Neural cell (in vitro differentiated cells): ENCODE measurements around the gene MYO1H. TPM values are rescaled to one million over a fixed set of nuclear protein-coding genes. Genes with fewer than 3 reads are reported as not detected.

Experiments used
- H2AFZ ChIP-seq: fragments of 200-600, 300-800 bp; sonication (generic), shearing (Covaris generic); 2 replicates; pipeline ENCODE4 v1.6.0; 2014; ENCODE audit warnings: low read depth, mild to moderate bottlenecking, antibody characterized with exemption, low read length, moderate library complexity
- H3F3A ChIP-seq: fragments of 200-600 bp; shearing (Covaris generic); 2 replicates; pipeline ENCODE4 v1.6.1; 2016; ENCODE audit warnings: mild to moderate bottlenecking, moderate library complexity, mixed read lengths, antibody characterized with exemption, low read length; ENCODE audit not compliant: insufficient read depth, poor library complexity, severe bottlenecking
- H3K27ac ChIP-seq: fragments of 200-600, 300-800 bp; sonication (generic), shearing (Covaris generic); 2 replicates; pipeline ENCODE4 v1.5.1; 2014; ENCODE audit warnings: mild to moderate bottlenecking, low read length, moderate library complexity
- H3K27me3 ChIP-seq: fragments of 300-800, 200-600 bp; sonication (generic), shearing (Covaris generic); 2 replicates; pipeline ENCODE4 v1.6.0; 2014; ENCODE audit warnings: mild to moderate bottlenecking, low read depth, low read length, moderate library complexity; ENCODE audit not compliant: insufficient read depth
- H3K36me3 ChIP-seq: fragments of 300-800, 200-600 bp; sonication (generic), shearing (Covaris generic); 2 replicates; pipeline ENCODE4 v1.5.1; 2014; ENCODE audit warnings: mild to moderate bottlenecking, antibody characterized with exemption, low read length, moderate library complexity; ENCODE audit not compliant: insufficient read depth
- H3K4me2 ChIP-seq: fragments of 300-800, 200-600 bp; sonication (generic), shearing (Covaris generic); 2 replicates; pipeline ENCODE4 v1.6.0; 2014; ENCODE audit warnings: mild to moderate bottlenecking, low read length
- H3K4me3 ChIP-seq: fragments of 300-800, 200-600 bp; sonication (generic), shearing (Covaris generic); 2 replicates; pipeline ENCODE4 v1.5.1; 2014; ENCODE audit warnings: mild to moderate bottlenecking, low read length, moderate library complexity
- H3K79me2 ChIP-seq: fragments of 200-600 bp; shearing (Covaris generic); replicated peaks from 2 replicates; pipeline ENCODE4 v1.6.0; 2014; ENCODE audit warnings: mild to moderate bottlenecking, low read length, moderate library complexity; ENCODE audit not compliant: insufficient read depth
- H3K9ac ChIP-seq: fragments of 300-800, 200-600 bp; sonication (generic), shearing (Covaris generic); 2 replicates; pipeline ENCODE4 v1.6.1; 2016; ENCODE audit warnings: mild to moderate bottlenecking, low read length, mixed read lengths
- H3K9me2 ChIP-seq: fragments of 200-600 bp; shearing (Covaris generic); 2 replicates; pipeline ENCODE4 v1.6.1; 2016; ENCODE audit warnings: mild to moderate bottlenecking, low read length, mixed read lengths; ENCODE audit not compliant: insufficient read depth
- H3K9me3 ChIP-seq: fragments of 200-600, 300-800 bp; sonication (generic), shearing (Covaris generic); 2 replicates; pipeline ENCODE4 v1.6.1; 2016; ENCODE audit warnings: mild to moderate bottlenecking, mixed run types, low read length, moderate library complexity, mixed read lengths
- H4K20me1 ChIP-seq: fragments of 200-600 bp; shearing (Covaris generic); 2 replicates; pipeline ENCODE4 v1.6.1; 2016; ENCODE audit warnings: mild to moderate bottlenecking, mixed run types; ENCODE audit not compliant: insufficient read depth
- EP300 ChIP-seq: fragments of 450-650 bp; conservative IDR thresholded peaks from 2 replicates; pipeline ENCODE4 v1.6.1; 2014; ENCODE audit warnings: antibody characterized with exemption, mild to moderate bottlenecking, moderate library complexity; ENCODE audit not compliant: poor library complexity, severe bottlenecking
- EZH2 ChIP-seq: fragments of 200-600, 300-800 bp; shearing (Covaris generic), sonication (generic); IDR thresholded peaks from 2 replicates; pipeline ENCODE4 v1.6.1; 2014; ENCODE audit warnings: antibody characterized with exemption, low read length, borderline replicate concordance, mild to moderate bottlenecking; ENCODE audit not compliant: insufficient read depth, poor library complexity, severe bottlenecking
- MXI1 ChIP-seq: fragments of 450-650 bp; conservative IDR thresholded peaks from 2 replicates; pipeline ENCODE4 v1.6.1; 2014; ENCODE audit warnings: antibody characterized with exemption, mild to moderate bottlenecking; ENCODE audit not compliant: poor library complexity, severe bottlenecking
- RAD21 ChIP-seq: fragments of 450-650 bp; conservative IDR thresholded peaks from 2 replicates; pipeline ENCODE4 v1.6.1; 2014; ENCODE audit warnings: antibody characterized with exemption, mild to moderate bottlenecking, moderate library complexity
- SMC3 ChIP-seq: fragments of 450-650 bp; conservative IDR thresholded peaks from 2 replicates; pipeline ENCODE4 v1.6.1; 2014; ENCODE audit warnings: antibody characterized with exemption, mild to moderate bottlenecking, moderate library complexity; ENCODE audit not compliant: poor library complexity
- TAF1 ChIP-seq: IDR thresholded peaks from 2 replicates; pipeline ENCODE4 v1.6.1; 2012; ENCODE audit warnings: low read depth
- polyA plus RNA-seq: library from polyadenylated mRNA; depleted of rRNA; stranded (reverse); fragments of >200 nt; gene quantifications from 2 replicates; pipeline ENCODE4 v1.2.3, GENCODE V29; 2014
- TF ChIP-seq, protein P1 (sequence below): fragments of 450-650 bp; IDR thresholded peaks from 2 replicates; pipeline ENCODE4 v1.5.1; 2014; ENCODE audit warnings: antibody characterized with exemption, mild to moderate bottlenecking, moderate library complexity; ENCODE audit not compliant: poor library complexity, severe bottlenecking
- TF ChIP-seq, protein P2 (sequence below): IDR thresholded peaks from 2 replicates; pipeline ENCODE4 v1.6.1; 2012; ENCODE audit warnings: borderline replicate concordance

MYO1H gene
- polyA plus RNA-seq, 1 donor from 2014 or later, result 10.6 TPM

DNA sequence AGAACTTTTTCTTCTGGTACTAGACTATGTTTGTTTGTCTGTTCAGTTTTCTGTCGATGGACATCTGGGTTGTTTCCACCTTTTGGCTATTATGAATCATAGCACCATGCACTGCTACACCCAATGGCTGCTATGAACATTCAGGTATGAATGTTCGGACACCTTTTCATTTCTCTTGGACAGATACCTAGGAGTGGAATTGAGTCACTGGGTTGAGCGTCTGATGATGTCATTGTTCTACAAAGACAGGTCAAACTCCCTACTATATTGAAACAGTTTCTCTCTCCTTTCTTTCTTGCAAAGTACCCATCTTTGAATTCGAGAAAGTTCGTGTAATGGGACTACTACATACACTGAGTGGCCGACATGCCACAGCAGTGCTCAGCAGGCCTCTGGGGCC is 84.7 kb downstream of the MYO1H start:
- Histone ChIP-seq H3F3A (no peaks in the 10 kb centered on the region), H3K79me2 (no peaks in the 10 kb centered on the region), H3K9me3 (no peaks in the 10 kb centered on the region), H3K9me2 (no peaks in the 10 kb centered on the region), H3K9ac (no peak overlapping the region), H3K27me3 (no peaks in the 10 kb centered on the region), H3K36me3 (no peaks in the 10 kb centered on the region), H4K20me1 (no peaks in the 10 kb centered on the region), H3K4me3 (no peak overlapping the region), H2AFZ (no peak overlapping the region), H3K27ac (no peak overlapping the region), H3K4me2 (no peak overlapping the region)
- no peak for TF ChIP-seq RAD21
- TF ChIP-seq EZH2, result no peak

DNA sequence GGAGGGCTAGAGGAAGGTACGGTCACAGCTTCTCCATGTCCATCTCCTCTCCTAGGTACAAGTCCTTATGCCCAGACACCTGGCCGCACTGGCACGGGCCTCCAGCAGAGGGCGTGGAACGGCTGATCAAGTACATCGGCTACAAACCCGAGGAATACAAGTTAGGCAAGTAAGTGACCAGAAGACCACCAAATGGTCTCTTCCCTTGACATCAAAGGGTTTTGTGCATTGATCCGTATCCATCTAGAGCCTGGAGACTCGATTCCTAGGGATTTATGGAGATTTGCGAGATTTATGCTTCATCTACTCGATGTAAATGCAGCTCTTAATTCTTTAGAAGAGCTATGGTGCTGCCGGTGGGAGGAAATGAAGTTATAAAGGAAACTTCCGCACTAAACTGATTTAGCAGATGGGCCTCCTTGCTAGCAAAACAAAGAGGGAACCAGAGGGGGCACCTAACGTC is 85.2 kb downstream of the MYO1H start:
- H3F3A ChIP-seq, result no peaks in the 10 kb centered on the region
- no peaks in the 10 kb centered on the region for H3K36me3 ChIP-seq
- no peaks in the 10 kb centered on the region for H3K9me3 ChIP-seq
- H3K9me2 ChIP-seq, result no peaks in the 10 kb centered on the region
- H3K4me2 ChIP-seq, result no peak overlapping the region
- H3K27me3 ChIP-seq, result no peaks in the 10 kb centered on the region
- H3K4me3 ChIP-seq, result no peak overlapping the region
- H3K79me2 ChIP-seq, result no peaks in the 10 kb centered on the region
- no peak overlapping the region for H3K9ac ChIP-seq
- no peak for TF ChIP-seq EP300
- peak; percentile 50 for TF ChIP-seq RAD21
- TF ChIP-seq, protein P1, sequence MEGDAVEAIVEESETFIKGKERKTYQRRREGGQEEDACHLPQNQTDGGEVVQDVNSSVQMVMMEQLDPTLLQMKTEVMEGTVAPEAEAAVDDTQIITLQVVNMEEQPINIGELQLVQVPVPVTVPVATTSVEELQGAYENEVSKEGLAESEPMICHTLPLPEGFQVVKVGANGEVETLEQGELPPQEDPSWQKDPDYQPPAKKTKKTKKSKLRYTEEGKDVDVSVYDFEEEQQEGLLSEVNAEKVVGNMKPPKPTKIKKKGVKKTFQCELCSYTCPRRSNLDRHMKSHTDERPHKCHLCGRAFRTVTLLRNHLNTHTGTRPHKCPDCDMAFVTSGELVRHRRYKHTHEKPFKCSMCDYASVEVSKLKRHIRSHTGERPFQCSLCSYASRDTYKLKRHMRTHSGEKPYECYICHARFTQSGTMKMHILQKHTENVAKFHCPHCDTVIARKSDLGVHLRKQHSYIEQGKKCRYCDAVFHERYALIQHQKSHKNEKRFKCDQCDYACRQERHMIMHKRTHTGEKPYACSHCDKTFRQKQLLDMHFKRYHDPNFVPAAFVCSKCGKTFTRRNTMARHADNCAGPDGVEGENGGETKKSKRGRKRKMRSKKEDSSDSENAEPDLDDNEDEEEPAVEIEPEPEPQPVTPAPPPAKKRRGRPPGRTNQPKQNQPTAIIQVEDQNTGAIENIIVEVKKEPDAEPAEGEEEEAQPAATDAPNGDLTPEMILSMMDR, result peak; percentile 59
- no peak for TF ChIP-seq MXI1
- TF ChIP-seq SMC3, result peak; percentile 43
- no peak for TF ChIP-seq TAF1
- TF ChIP-seq, protein P2, sequence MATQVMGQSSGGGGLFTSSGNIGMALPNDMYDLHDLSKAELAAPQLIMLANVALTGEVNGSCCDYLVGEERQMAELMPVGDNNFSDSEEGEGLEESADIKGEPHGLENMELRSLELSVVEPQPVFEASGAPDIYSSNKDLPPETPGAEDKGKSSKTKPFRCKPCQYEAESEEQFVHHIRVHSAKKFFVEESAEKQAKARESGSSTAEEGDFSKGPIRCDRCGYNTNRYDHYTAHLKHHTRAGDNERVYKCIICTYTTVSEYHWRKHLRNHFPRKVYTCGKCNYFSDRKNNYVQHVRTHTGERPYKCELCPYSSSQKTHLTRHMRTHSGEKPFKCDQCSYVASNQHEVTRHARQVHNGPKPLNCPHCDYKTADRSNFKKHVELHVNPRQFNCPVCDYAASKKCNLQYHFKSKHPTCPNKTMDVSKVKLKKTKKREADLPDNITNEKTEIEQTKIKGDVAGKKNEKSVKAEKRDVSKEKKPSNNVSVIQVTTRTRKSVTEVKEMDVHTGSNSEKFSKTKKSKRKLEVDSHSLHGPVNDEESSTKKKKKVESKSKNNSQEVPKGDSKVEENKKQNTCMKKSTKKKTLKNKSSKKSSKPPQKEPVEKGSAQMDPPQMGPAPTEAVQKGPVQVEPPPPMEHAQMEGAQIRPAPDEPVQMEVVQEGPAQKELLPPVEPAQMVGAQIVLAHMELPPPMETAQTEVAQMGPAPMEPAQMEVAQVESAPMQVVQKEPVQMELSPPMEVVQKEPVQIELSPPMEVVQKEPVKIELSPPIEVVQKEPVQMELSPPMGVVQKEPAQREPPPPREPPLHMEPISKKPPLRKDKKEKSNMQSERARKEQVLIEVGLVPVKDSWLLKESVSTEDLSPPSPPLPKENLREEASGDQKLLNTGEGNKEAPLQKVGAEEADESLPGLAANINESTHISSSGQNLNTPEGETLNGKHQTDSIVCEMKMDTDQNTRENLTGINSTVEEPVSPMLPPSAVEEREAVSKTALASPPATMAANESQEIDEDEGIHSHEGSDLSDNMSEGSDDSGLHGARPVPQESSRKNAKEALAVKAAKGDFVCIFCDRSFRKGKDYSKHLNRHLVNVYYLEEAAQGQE, result no peak
- H4K20me1 ChIP-seq, result no peaks in the 10 kb centered on the region
- no peak overlapping the region for H3K27ac ChIP-seq
- H2AFZ ChIP-seq, result no peak overlapping the region

DNA sequence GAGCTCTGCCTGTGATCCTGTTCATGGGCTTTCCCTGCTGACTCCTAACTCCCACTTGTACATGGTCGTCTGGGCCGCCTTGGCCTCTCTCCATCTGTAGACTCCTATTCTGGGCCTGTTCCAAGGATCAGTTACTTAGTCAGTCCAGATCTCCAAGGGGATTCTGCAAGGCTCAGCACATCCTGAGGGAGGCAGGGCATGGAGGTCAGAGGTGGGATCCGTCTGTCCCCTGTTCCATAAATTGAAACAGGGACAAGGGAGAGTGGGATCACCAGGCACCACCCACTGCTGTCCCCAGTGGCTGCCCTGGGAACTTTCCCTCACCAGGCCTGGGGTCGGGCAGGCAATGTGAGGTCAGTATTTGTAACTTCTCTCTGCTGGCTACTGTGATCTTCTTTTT is 85.9 kb downstream of the MYO1H start:
- TF ChIP-seq, protein P1, result no peak
- TF ChIP-seq RAD21 (no peak), EP300 (no peak), TAF1 (no peak)
- H3K4me3 ChIP-seq, result no peak overlapping the region
- H2AFZ ChIP-seq, result no peak overlapping the region
- H3K4me2 ChIP-seq, result no peak overlapping the region
- no peaks in the 10 kb centered on the region for H3K9me3 ChIP-seq
- H4K20me1 ChIP-seq, result no peaks in the 10 kb centered on the region
- no peaks in the 10 kb centered on the region for H3K36me3 ChIP-seq
- no peaks in the 10 kb centered on the region for H3K27me3 ChIP-seq
- no peaks in the 10 kb centered on the region for H3K9me2 ChIP-seq
- no peaks in the 10 kb centered on the region for H3F3A ChIP-seq
- no peak overlapping the region for H3K9ac ChIP-seq
- H3K27ac ChIP-seq, result no peak overlapping the region
- no peaks in the 10 kb centered on the region for H3K79me2 ChIP-seq
